ACC112 (cell line): ENCODE results near the gene MBNL1.

ENCODE experiments used
- H2AFZ ChIP-seq: fragments of 200-600 bp; sonication (generic); one replicate; pipeline ENCODE4 v1.6.0; 2017; ENCODE audit warnings: antibody characterized with exemption, low read length; ENCODE audit not compliant: unreplicated experiment
- H3K27ac ChIP-seq: fragments of 200-600 bp; sonication (generic); 2 replicates; pipeline ENCODE4 v1.5.1; 2014; ENCODE audit warnings: low read depth, mild to moderate bottlenecking, antibody characterized with exemption, low read length, moderate library complexity
- H3K27me3 ChIP-seq: fragments of 200-600 bp; sonication (generic); 2 replicates; pipeline ENCODE4 v1.6.1; 2014; ENCODE audit warnings: mild to moderate bottlenecking, antibody characterized with exemption, low read length, moderate library complexity, mixed read lengths; ENCODE audit not compliant: insufficient read depth
- H3K36me3 ChIP-seq: fragments of 200-600 bp; sonication (generic); 2 replicates; pipeline ENCODE4 v1.6.1; 2016; ENCODE audit warnings: mild to moderate bottlenecking, antibody characterized with exemption, low read length, moderate library complexity, mixed read lengths; ENCODE audit not compliant: insufficient read depth
- H3K4me1 ChIP-seq: fragments of 200-600 bp; sonication (generic); one replicate; pipeline ENCODE4 v1.6.1; 2016; ENCODE audit warnings: low read length, mixed read lengths; ENCODE audit not compliant: insufficient read depth, unreplicated experiment, control insufficient read depth
- H3K4me3 ChIP-seq: fragments of 200-600 bp; sonication (generic); 2 replicates; pipeline ENCODE4 v1.5.1; 2014; ENCODE audit warnings: mild to moderate bottlenecking, low read depth, low read length
- H3K79me2 ChIP-seq: fragments of 200-600 bp; sonication (generic); one replicate; pipeline ENCODE4 v1.6.0; 2016; ENCODE audit warnings: low read length; ENCODE audit not compliant: control insufficient read depth, unreplicated experiment, insufficient read depth

MBNL1 gene

DNA sequence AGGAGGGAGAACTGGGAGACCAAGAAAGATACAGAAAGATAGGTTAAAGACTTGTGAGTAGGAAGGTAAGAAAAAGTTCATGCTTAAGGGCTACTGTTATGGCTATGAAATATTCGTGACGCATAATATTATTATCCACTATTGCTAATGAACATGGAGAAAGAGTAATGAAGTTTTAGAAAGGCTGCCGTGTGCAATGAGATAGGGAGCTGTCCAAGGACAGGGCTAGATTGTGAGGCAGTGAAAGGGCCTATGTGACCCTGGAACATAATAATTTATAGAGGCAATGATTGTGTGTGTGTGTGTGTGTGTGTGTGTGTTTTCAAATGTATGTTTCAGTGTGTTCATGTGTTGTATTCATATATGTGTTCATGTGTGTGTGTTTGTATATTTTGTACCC lies 27.7 kb downstream of the MBNL1 start:
- H3K4me1 ChIP-seq: peaks cover 42% of the 10 kb centered on the region
- H3K36me3 ChIP-seq: peaks cover 10% of the 10 kb centered on the region; the same call in 1 of the 2 replicates
- H3K4me3 ChIP-seq: no peak overlapping the region
- H3K79me2 ChIP-seq: peaks cover 83% of the 10 kb centered on the region
- H3K27me3 ChIP-seq: no peaks in the 10 kb centered on the region
- H3K27ac ChIP-seq: no peak overlapping the region
- no peak overlapping the region for H2AFZ ChIP-seq

DNA sequence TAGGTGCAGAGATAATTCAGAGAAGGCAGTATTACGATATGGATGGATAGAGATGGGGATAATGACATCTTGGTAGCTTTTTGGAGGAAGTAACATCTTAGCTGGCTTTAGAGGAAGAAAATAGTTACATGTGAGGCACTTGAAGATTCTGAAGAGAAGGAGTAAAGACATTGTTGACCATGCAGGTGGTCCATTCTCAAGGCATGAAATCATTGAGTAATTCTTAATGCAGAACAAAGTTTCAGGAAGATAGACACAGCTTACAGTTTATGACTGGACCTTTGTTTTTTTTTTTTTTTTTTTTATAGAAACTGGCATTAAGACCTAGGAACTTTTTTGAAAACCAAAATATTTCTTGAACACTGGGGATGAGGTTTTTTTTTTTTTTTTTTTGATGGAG lies 28.2 kb downstream of the MBNL1 start:
- no peak overlapping the region for H3K27ac ChIP-seq
- H2AFZ ChIP-seq: no peak overlapping the region
- H3K79me2 ChIP-seq: peaks cover 83% of the 10 kb centered on the region
- H3K4me3 ChIP-seq: no peak overlapping the region
- no peaks in the 10 kb centered on the region for H3K27me3 ChIP-seq
- peaks cover 10% of the 10 kb centered on the region; the same call in 1 of the 2 replicates for H3K36me3 ChIP-seq
- H3K4me1 ChIP-seq: peaks cover 42% of the 10 kb centered on the region

DNA sequence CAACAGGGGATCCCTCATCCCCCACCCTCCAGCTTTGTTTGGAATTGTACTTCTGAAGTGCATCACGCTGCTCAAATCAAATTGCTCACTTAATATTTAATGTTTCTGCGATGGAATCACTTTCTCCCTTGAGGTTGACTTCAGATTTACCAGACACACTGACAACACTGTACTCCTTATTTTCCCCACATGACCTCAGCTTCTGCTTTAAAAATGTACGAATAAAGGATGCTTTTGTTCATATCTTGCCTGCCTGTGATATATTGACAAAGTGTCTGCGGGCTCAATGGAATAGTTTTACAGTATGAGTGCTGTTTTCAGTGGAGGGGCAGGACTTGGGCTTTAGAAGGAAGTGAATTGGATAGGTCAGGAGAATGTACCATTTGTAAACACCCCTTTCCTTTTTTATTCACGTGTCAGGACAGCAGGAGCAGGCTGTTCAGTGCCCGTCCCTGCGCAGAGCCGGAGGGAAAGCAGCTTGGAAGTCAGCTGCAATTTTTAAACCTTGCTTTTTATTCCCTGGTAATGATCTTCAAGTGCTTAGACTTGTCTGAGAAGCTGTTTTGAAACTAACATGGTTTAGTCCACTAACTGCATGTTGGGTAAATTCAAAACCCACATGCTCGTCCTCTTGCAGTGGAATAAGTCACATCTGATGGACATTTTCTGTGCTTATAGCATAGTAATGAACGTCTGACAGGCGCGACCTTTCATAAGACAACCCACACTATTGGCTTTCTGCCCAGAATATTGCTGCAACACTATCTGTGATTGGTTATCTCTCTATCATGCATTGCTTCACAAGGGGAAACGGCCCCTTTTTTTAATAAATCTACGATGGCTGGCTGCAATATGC lies 29.9 kb downstream of the MBNL1 start:
- Histone ChIP-seq H3K4me3 (peak overlapping the region; percentile 72), H3K36me3 (peaks cover 7% of the 10 kb centered on the region; the same call in 1 of the 2 replicates), H3K4me1 (peaks cover 50% of the 10 kb centered on the region), H3K27ac (peak overlapping the region; percentile 90), H3K79me2 (peaks cover 76% of the 10 kb centered on the region), H2AFZ (no peak overlapping the region), H3K27me3 (no peaks in the 10 kb centered on the region)

DNA sequence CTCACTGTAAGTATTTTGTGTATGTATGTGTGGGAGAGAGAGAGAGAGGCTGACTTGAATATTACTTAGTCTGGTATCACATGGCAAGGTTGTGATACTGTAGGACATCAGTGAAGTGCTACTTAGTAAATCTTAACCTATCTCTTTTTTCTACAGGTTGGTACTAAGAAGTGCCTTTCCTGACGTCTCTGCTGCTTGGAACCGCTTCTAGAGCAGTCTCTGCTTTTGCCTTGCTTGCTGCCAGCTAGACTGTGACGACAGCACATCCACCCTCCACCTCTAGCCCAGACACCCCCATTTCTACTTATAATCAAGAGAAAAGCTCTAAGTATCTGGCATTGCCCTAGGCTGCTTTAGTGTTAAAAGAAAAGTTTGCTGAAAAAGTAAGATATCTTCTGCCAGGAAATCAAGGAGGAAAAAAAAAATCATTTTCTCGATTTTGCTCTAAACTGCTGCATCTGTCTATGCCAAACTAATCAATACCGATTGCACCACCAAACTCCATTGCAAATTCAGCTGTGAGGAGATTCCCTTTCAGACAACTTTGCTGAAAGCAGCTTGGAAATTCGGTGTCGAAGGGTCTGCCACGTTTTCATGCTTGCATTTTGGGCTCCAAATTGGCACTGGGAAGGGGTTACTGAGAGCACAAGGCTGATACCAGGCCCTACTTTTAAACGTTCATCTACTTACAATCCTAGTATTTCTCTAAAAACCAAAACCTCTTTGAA lies 30.7 kb downstream of the MBNL1 start:
- Histone ChIP-seq H3K4me3 (peak overlapping the region; percentile 72), H3K27ac (peak overlapping the region; percentile 90), H3K79me2 (peaks cover 83% of the 10 kb centered on the region), H3K4me1 (peaks cover 52% of the 10 kb centered on the region), H3K27me3 (no peaks in the 10 kb centered on the region), H2AFZ (no peak overlapping the region), H3K36me3 (peaks cover 7% of the 10 kb centered on the region; the same call in 1 of the 2 replicates)

DNA sequence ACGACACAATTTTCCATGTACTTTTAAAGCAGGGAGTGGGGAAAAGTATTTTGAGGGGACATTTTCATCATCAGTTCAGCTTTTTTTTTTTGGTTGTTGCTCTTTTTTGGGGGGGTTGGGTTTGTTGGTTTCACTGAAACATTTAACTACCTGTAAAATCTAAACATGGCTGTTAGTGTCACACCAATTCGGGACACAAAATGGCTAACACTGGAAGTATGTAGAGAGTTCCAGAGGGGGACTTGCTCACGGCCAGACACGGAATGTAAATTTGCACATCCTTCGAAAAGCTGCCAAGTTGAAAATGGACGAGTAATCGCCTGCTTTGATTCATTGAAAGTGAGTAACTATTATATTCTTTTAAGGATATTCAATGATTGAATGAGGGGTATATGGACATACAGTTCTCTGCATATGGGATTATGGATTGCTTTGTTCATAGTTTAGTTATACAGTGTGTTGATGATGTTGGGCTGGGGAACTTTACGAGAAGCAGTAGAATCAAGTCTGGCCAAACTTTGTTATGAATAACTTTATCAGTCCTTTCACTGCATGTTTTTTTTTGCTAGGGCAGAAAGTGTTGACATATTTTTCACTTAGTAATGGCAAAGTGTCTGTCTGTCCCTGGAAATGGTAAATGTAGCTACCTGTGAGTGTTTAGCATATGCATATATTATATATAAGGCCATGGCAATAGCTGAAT lies 31.5 kb downstream of the MBNL1 start:
- peak overlapping the region; percentile 72 for H3K4me3 ChIP-seq
- H3K27ac ChIP-seq: peak overlapping the region; percentile 90
- H3K36me3 ChIP-seq: peaks cover 7% of the 10 kb centered on the region; the same call in 1 of the 2 replicates
- H2AFZ ChIP-seq: no peak overlapping the region
- H3K27me3 ChIP-seq: no peaks in the 10 kb centered on the region
- peaks cover 84% of the 10 kb centered on the region for H3K79me2 ChIP-seq
- peaks cover 58% of the 10 kb centered on the region for H3K4me1 ChIP-seq

DNA sequence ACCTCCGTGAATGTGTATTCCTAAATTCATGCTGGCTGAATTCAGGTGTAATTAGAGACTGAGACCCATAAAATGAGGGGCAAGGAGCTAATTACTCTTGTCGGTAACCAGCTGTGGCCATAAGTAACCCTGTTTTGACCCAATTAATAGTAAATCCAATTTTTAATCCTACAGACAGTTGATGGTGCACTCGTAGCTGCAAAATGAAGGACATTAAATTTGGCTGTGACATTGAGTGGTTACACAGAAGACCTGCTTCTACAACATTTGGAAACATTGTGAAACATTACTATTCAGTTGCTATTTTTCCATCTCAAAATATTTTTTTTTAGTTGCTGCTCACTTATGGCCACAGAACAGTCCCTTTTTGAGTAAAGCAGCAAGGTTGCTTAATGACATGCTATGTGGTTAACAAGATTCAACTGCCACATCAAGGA lies 33.0 kb downstream of the MBNL1 start:
- H3K36me3 ChIP-seq: peaks cover 11% of the 10 kb centered on the region; the same call in 1 of the 2 replicates
- H3K4me3 ChIP-seq: peak overlapping the region; percentile 72

DNA sequence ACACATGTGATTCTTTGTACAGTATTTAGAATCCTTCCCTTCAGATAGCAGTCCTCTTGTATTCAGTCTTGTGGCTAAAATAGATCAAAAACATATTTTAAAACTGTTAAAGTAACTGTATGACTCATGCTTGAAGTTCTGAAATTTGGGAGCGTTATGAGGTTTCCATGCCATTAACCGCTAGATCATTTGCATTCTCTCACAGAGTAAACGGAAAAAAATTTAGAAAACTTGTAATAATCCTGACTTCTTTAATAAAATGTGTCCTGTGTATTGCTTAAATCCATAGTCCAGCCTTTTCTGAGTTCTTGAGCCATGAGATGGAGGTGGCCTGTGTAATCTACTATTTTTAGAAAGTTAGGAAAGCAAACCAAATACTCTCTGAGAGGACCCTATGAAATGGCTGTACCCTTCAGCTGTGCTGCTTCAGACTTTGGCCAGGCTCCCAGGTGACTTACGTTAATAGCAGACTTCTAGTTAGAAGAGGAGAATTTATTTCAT lies 33.8 kb downstream of the MBNL1 start:
- Histone ChIP-seq H3K27ac (peak overlapping the region; percentile 77), H3K4me1 (peaks cover 60% of the 10 kb centered on the region), H3K27me3 (no peaks in the 10 kb centered on the region)

More for the DNA sequence above, 33.0 kb downstream of the MBNL1 start:
- peak overlapping the region; percentile 77 for H3K27ac ChIP-seq
- peaks cover 83% of the 10 kb centered on the region for H3K79me2 ChIP-seq
- H2AFZ ChIP-seq: no peak overlapping the region
- H3K27me3 ChIP-seq: no peaks in the 10 kb centered on the region
- peaks cover 58% of the 10 kb centered on the region for H3K4me1 ChIP-seq

DNA sequence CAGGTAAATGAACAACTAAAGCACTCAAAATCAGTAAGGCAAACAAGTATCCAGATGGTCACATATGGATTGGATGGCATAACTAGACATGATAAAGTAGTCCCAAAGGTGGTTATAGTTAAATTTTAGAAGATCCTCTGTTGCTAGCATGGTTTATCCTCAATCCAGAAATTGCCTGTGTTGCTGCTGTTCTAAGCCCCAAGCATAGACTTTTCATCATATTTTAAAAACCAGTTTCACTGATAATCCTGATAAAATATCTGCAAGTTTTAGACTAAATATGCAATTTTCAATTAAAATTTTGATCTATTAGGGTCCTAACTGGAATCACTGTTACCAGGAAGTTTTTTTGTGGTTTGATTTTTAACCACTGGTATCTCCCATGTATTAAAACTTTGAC lies 35.4 kb downstream of the MBNL1 start:
- H3K27me3 ChIP-seq: no peaks in the 10 kb centered on the region
- H3K79me2 ChIP-seq: peaks cover 91% of the 10 kb centered on the region
- peaks cover 74% of the 10 kb centered on the region for H3K4me1 ChIP-seq
- peaks cover 14% of the 10 kb centered on the region; the same call in 1 of the 2 replicates for H3K36me3 ChIP-seq
- no peak overlapping the region for H3K4me3 ChIP-seq
- H2AFZ ChIP-seq: no peak overlapping the region
- no peak overlapping the region for H3K27ac ChIP-seq

More for the DNA sequence above, 33.8 kb downstream of the MBNL1 start:
- Histone ChIP-seq H2AFZ (no peak overlapping the region), H3K4me3 (peak overlapping the region; percentile 72), H3K79me2 (peaks cover 83% of the 10 kb centered on the region), H3K36me3 (peaks cover 14% of the 10 kb centered on the region; the same call in 1 of the 2 replicates)

DNA sequence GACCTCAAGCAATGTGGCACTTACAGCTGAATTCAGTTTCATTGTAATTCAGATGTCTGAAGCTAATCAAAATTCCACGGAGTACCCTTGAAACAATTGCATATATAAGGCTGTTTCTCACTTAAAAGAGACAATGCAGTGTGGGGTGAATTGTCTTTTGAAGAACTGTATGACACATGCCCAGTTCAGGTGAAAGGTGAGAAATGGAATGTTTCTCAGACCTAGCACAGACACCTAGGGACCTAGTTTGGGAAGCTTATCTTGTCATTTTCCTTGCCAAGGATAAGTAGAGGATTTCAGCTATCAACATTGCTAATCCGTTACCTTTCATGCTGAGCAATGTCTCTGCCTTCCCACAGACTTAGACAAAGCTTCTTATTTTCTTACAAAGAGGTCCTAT lies 36.3 kb downstream of the MBNL1 start:
- no peaks in the 10 kb centered on the region for H3K27me3 ChIP-seq
- H2AFZ ChIP-seq: no peak overlapping the region
- no peak overlapping the region for H3K27ac ChIP-seq
- H3K4me3 ChIP-seq: no peak overlapping the region
- peaks cover 91% of the 10 kb centered on the region for H3K79me2 ChIP-seq
- peaks cover 7% of the 10 kb centered on the region; the same call in 1 of the 2 replicates for H3K36me3 ChIP-seq
- peaks cover 73% of the 10 kb centered on the region for H3K4me1 ChIP-seq
